ENCODE results near the gene MAST2.
"Not testable (repeated sequence)": the region's sequence is repeated elsewhere in the genome, so short reads cannot be mapped to it uniquely, and the experiment has no call there.

Gene MAST2

GRCh38 chr1:45814776-45815175 is 11.4 kb downstream of the MAST2 start:
- DNase-seq: no peak

- DNase-seq: peak; percentile 18
Measured at GRCh38 chr1:45815667-45816458, 12.5 kb downstream of the MAST2 start.

- no peak for DNase-seq
Measured at GRCh38 chr1:45820173-45820572, 16.8 kb downstream of the MAST2 start.

- DNase-seq: no peak
Measured at GRCh38 chr1:45820788-45821187, 17.4 kb downstream of the MAST2 start.

- DNase-seq: no peak
Measured at GRCh38 chr1:45822644-45823043, 19.2 kb downstream of the MAST2 start.

GRCh38 chr1:45824607-45825006 is 21.2 kb downstream of the MAST2 start:
- no peak for DNase-seq

GRCh38 chr1:45827256-45827655 is 23.8 kb downstream of the MAST2 start:
- DNase-seq: no peak

GRCh38 chr1:45828841-45829240 is 25.4 kb downstream of the MAST2 start:
- DNase-seq: no peak

GRCh38 chr1:45833361-45833760 is 29.9 kb downstream of the MAST2 start:
- no peak for DNase-seq

GRCh38 chr1:45834689-45835088 is 31.3 kb downstream of the MAST2 start:
- DNase-seq: no peak

- no peak for DNase-seq
Measured at GRCh38 chr1:45836451-45836850, 33.0 kb downstream of the MAST2 start.

GRCh38 chr1:45836861-45837260 is 33.4 kb downstream of the MAST2 start:
- DNase-seq: not testable (repeated sequence)

GRCh38 chr1:45838322-45838721 is 34.9 kb downstream of the MAST2 start:
- DNase-seq: not testable (repeated sequence)

GRCh38 chr1:45840704-45841103 is 37.3 kb downstream of the MAST2 start:
- peak; percentile 23 for DNase-seq

GRCh38 chr1:45842786-45843185 is 39.4 kb downstream of the MAST2 start:
- no peak for DNase-seq

- peak; percentile 23 for DNase-seq
Measured at GRCh38 chr1:45843474-45843905, 40.1 kb downstream of the MAST2 start.

- DNase-seq: not testable (repeated sequence)
Measured at GRCh38 chr1:45844000-45844399, 40.6 kb downstream of the MAST2 start.

GRCh38 chr1:45846931-45847330 is 43.5 kb downstream of the MAST2 start:
- peak; percentile 90 for DNase-seq

- no peak for DNase-seq
Measured at GRCh38 chr1:45848097-45848496, 44.7 kb downstream of the MAST2 start.

- DNase-seq: peak; percentile 24
Measured at GRCh38 chr1:45848714-45849113, 45.3 kb downstream of the MAST2 start.

- no peak for DNase-seq
Measured at GRCh38 chr1:45850017-45850416, 46.6 kb downstream of the MAST2 start.

GRCh38 chr1:45854724-45855123 is 51.3 kb downstream of the MAST2 start:
- no peak for DNase-seq

- no peak for DNase-seq
Measured at GRCh38 chr1:45857101-45857700, 53.8 kb downstream of the MAST2 start.

All from fibroblast of skin of abdomen (primary cell).